Hepatocyte (in vitro differentiated cells): Measurements from ENCODE around the gene RPS6KA2. TPM values are rescaled to one million over a fixed set of nuclear protein-coding genes. Genes with fewer than 3 reads are reported as not detected.

ENCODE experiments used
- DNase-seq: peaks from one replicate; pipeline ENCODE4 v3.0.0-alpha.2; 2016; ENCODE audit warnings: low spot score
- H2AFZ ChIP-seq: fragments of 200-600 bp; sonication (generic); 2 replicates; pipeline ENCODE4 v1.6.0; 2016; ENCODE audit warnings: antibody characterized with exemption, mild to moderate bottlenecking
- H3K27ac ChIP-seq: fragments of 200-600 bp; sonication (generic); 2 replicates; pipeline ENCODE4 v1.5.1; 2016; ENCODE audit warnings: mild to moderate bottlenecking
- H3K27me3 ChIP-seq: fragments of 200-600 bp; sonication (generic); 2 replicates; pipeline ENCODE4 v1.6.1; 2016
- H3K36me3 ChIP-seq: fragments of 200-600 bp; sonication (generic); replicated peaks from 2 replicates; pipeline ENCODE4 v1.5.1; 2016; ENCODE audit warnings: low read depth; ENCODE audit not compliant: insufficient read depth
- H3K4me1 ChIP-seq: fragments of 200-600 bp; sonication (generic); 2 replicates; pipeline ENCODE4 v1.5.1; 2016; ENCODE audit warnings: mild to moderate bottlenecking, moderate library complexity; ENCODE audit not compliant: insufficient read depth
- H3K4me2 ChIP-seq: fragments of 200-600 bp; sonication (generic); 2 replicates; pipeline ENCODE4 v1.6.0; 2016
- H3K4me3 ChIP-seq: fragments of 200-600 bp; sonication (generic); 2 replicates; pipeline ENCODE4 v1.5.1; 2016; ENCODE audit warnings: mild to moderate bottlenecking
- H3K79me2 ChIP-seq: fragments of 200-600 bp; sonication (generic); 2 replicates; pipeline ENCODE4 v1.6.0; 2017; ENCODE audit warnings: mild to moderate bottlenecking
- H3K9me2 ChIP-seq: fragments of 200-600 bp; sonication (generic); replicated peaks from 2 replicates; pipeline ENCODE4 v1.6.0; 2017; ENCODE audit warnings: mild to moderate bottlenecking; ENCODE audit not compliant: insufficient read depth
- H3K9me3 ChIP-seq: fragments of 200-600 bp; sonication (generic); 2 replicates; pipeline ENCODE4 v1.5.1; 2016; ENCODE audit warnings: low read depth, mild to moderate bottlenecking
- H4K20me1 ChIP-seq: fragments of 200-600 bp; sonication (generic); 2 replicates; pipeline ENCODE4 v1.6.0; 2016; ENCODE audit warnings: mild to moderate bottlenecking; ENCODE audit not compliant: insufficient read depth, poor library complexity, severe bottlenecking
- EZH2 ChIP-seq: fragments of 200-600 bp; sonication (generic); IDR thresholded peaks from 2 replicates; pipeline ENCODE4 v1.6.1; 2016; ENCODE audit warnings: antibody characterized with exemption, mild to moderate bottlenecking, borderline replicate concordance
- EZH2phosphoT487 ChIP-seq: fragments of 200-600 bp; sonication (generic); IDR thresholded peaks from one replicate; pipeline ENCODE4 v1.6.1; 2018; ENCODE audit warnings: antibody characterized with exemption, mild to moderate bottlenecking, low read depth, moderate library complexity; ENCODE audit not compliant: unreplicated experiment, severe bottlenecking
- WGBS: methylation state at CpG from one replicate; pipeline ENCODE4 v1.1.6; 2016; ENCODE audit warnings: low lambda C conversion rate; ENCODE audit errors: missing lambda C conversion rate; 5-methylcytosine and 5-hydroxymethylcytosine counted together
- polyA plus RNA-seq: library from polyadenylated mRNA; unstranded; fragments of >200 nt; fragmentation: Nextera tagmentation; extraction: Ambion mirVana; gene quantifications from 2 replicates; pipeline ENCODE4 v1.2.1, GENCODE V29; 2016
- total RNA-seq: library from RNA; depleted of rRNA; stranded (reverse); fragments of >200 nt; gene quantifications from 2 replicates; pipeline ENCODE4 v1.2.3, GENCODE V29; 2014
- TF ChIP-seq, protein P1 (sequence below): fragments of 200-600 bp; sonication (generic); IDR thresholded peaks from 2 replicates; pipeline ENCODE4 v1.5.1; 2016; ENCODE audit warnings: antibody characterized with exemption, mild to moderate bottlenecking; ENCODE audit not compliant: poor library complexity

The RPS6KA2 gene
- total and polyA plus RNA-seq, 2 experiments from 2014 or later, result 27.7 to 29.2 TPM

GRCh38 chr6:166650824-166651807 is 24.1 kb upstream of the RPS6KA2 start:
- Histone ChIP-seq H3K4me2 (no peak overlapping the region), H3K27me3 (peaks cover 5% of the 10 kb centered on the region), H3K36me3 (no peaks in the 10 kb centered on the region), H3K27ac (no peak overlapping the region), H3K4me1 (peaks cover under 1% of the 10 kb centered on the region), H3K9me3 (no peaks in the 10 kb centered on the region), H2AFZ (no peak overlapping the region), H4K20me1 (no peaks in the 10 kb centered on the region), H3K9me2 (no peaks in the 10 kb centered on the region), H3K79me2 (no peaks in the 10 kb centered on the region), H3K4me3 (no peak overlapping the region)
- DNase-seq, result no peak
- TF ChIP-seq EZH2, result no peak
- TF ChIP-seq EZH2phosphoT487, result no peak
- TF ChIP-seq, protein P1, sequence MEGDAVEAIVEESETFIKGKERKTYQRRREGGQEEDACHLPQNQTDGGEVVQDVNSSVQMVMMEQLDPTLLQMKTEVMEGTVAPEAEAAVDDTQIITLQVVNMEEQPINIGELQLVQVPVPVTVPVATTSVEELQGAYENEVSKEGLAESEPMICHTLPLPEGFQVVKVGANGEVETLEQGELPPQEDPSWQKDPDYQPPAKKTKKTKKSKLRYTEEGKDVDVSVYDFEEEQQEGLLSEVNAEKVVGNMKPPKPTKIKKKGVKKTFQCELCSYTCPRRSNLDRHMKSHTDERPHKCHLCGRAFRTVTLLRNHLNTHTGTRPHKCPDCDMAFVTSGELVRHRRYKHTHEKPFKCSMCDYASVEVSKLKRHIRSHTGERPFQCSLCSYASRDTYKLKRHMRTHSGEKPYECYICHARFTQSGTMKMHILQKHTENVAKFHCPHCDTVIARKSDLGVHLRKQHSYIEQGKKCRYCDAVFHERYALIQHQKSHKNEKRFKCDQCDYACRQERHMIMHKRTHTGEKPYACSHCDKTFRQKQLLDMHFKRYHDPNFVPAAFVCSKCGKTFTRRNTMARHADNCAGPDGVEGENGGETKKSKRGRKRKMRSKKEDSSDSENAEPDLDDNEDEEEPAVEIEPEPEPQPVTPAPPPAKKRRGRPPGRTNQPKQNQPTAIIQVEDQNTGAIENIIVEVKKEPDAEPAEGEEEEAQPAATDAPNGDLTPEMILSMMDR, result no peak
- 74% methylated on average over 12 of the region's 12 CpGs for WGBS

DNA sequence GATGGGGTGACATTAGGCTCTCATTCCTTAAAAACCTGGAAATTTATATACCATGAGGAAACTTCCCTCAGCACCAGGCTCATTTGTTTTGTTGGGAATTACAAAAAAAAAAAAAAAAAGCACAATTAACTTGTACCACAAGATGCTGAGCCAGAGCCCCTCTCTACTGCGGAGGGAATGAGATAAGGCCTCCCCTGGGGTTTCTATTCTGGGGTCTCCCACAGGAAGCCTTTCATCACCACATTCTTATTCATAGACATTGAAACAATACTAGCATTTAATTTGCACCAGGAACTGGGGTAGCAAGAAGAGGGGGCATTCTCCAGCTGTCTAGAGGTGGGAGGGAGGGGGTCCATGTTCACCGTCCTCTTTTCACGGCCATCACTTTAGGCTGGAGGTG is 23.0 kb upstream of the RPS6KA2 start:
- Histone ChIP-seq H3K9me2 (no peaks in the 10 kb centered on the region), H3K4me1 (no peaks in the 10 kb centered on the region), H3K27me3 (no peaks in the 10 kb centered on the region), H3K79me2 (no peaks in the 10 kb centered on the region), H3K4me3 (no peak overlapping the region), H3K27ac (no peak overlapping the region), H4K20me1 (no peaks in the 10 kb centered on the region), H3K36me3 (no peaks in the 10 kb centered on the region), H2AFZ (no peak overlapping the region), H3K9me3 (no peaks in the 10 kb centered on the region), H3K4me2 (no peak overlapping the region)
- 86% methylated on average over 3 of the region's 3 CpGs for WGBS
- TF ChIP-seq EZH2phosphoT487, result no peak
- no peak for TF ChIP-seq EZH2
- TF ChIP-seq, protein P1, result no peak
- no peak for DNase-seq

DNA sequence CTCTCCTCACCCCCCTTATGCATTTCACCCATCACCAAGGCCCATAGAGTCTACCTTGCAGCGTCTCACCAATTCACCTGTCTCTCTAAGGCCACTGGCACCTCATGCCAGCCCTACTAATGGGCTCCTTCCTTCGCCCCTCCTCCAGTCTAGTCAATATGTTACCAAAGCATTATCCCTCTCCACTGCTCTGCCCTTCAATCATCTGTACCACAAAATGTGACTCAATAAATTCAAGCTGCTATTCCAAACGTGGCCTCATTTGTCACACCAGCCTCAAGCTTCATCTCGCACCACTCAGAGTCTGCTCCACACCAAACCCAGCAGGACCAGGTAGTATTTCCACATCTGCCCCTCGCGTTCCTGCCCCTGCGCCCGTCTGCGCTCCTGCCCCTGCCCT is 21.8 kb upstream of the RPS6KA2 start:
- Histone ChIP-seq H3K9me2 (no peaks in the 10 kb centered on the region), H2AFZ (no peak overlapping the region), H3K79me2 (no peaks in the 10 kb centered on the region), H3K4me1 (no peaks in the 10 kb centered on the region), H3K4me3 (no peak overlapping the region), H3K9me3 (no peaks in the 10 kb centered on the region), H3K4me2 (no peak overlapping the region), H4K20me1 (no peaks in the 10 kb centered on the region), H3K27me3 (no peaks in the 10 kb centered on the region), H3K36me3 (no peaks in the 10 kb centered on the region), H3K27ac (no peak overlapping the region)
- TF ChIP-seq EZH2phosphoT487 (no peak), EZH2 (no peak)
- TF ChIP-seq, protein P1, result no peak
- DNase-seq, result no peak
- 93% methylated on average over 9 of the region's 9 CpGs for WGBS
